K562 (cell line): ENCODE data around the gene POLA1. TPM values are rescaled to one million over a fixed set of nuclear protein-coding genes. Genes with fewer than 3 reads are reported as not detected.
A peak's percentile ranks its signal among the peaks of the same experiment; 100 is the strongest.

Experiments used
- CHD2 ChIP-seq: IDR thresholded peaks from 2 replicates; pipeline ENCODE4 v1.6.1; 2011; ENCODE audit warnings: low read depth, low read length
- CREBBP ChIP-seq: IDR thresholded peaks from one replicate; pipeline ENCODE4 v1.6.1; 2012; ENCODE audit warnings: low read depth, mild to moderate bottlenecking, control low read depth, inconsistent platforms, low read length
- E2F1 ChIP-seq: sonication (generic); formaldehyde crosslinking; IDR thresholded peaks from 2 replicates; pipeline ENCODE4 v1.8.1; 2023; ENCODE audit warnings: mild to moderate bottlenecking, missing genetic modification reagents, moderate library complexity
- EHMT2 ChIP-seq: fragments of 450-650 bp; IDR thresholded peaks from 2 replicates; pipeline ENCODE4 v1.6.1; 2018; ENCODE audit warnings: antibody characterized with exemption
- FOXM1 ChIP-seq, 2 experiments: fragments of 450-650 bp in 1 of 2; sonication (generic) in 1 of 2; formaldehyde crosslinking in 1 of 2; IDR thresholded peaks; 2 replicates each; pipeline versions ENCODE4 v1.6.1 to v1.9.0; 2017 to 2022; ENCODE audit warnings: low read depth in 2 of 2, mild to moderate bottlenecking in 2 of 2, missing genetic modification reagents in 1 of 2, moderate library complexity in 1 of 2
- GTF2F1 ChIP-seq: IDR thresholded peaks from 2 replicates; pipeline ENCODE4 v1.6.1; 2011; ENCODE audit warnings: low read depth, low read length, improper control_type of control experiment
- ILF3 ChIP-seq: fragments of 450-650 bp; IDR thresholded peaks from 2 replicates; pipeline ENCODE4 v1.6.1; 2018; ENCODE audit warnings: antibody characterized with exemption, mild to moderate bottlenecking, moderate library complexity, borderline replicate concordance
- MCM3 ChIP-seq: fragments of 450-650 bp; IDR thresholded peaks from 2 replicates; pipeline ENCODE4 v1.6.1; 2016
- RAD21 ChIP-seq, 2 experiments: fragments of 250-450 bp in 1 of 2; fragments of 450-650 bp in 1 of 2; sonication (Bioruptor Pico) in 1 of 2; formaldehyde crosslinking in 1 of 2; IDR thresholded peaks in 1 of 2; conservative IDR thresholded peaks in 1 of 2; 2 replicates each; pipeline versions ENCODE4 v1.4.0 to v1.8.0; 2020 to 2022; ENCODE audit warnings: mild to moderate bottlenecking in 2 of 2, moderate library complexity in 1 of 2
- SNRNP70 ChIP-seq: fragments of 200-400 bp; formaldehyde crosslinking; optimal IDR thresholded peaks from 2 replicates; pipeline ENCODE3; 2017; ENCODE audit warnings: low read depth, low read length
- STAT5A ChIP-seq: IDR thresholded peaks from 2 replicates; pipeline ENCODE4 v1.6.1; 2012; ENCODE audit warnings: low read length, inconsistent platforms, borderline replicate concordance
- TBL1XR1 ChIP-seq, 2 experiments: IDR thresholded peaks; 2 replicates each; pipeline ENCODE4 v1.6.1; 2012; ENCODE audit warnings: improper control_type of control experiment in 2 of 2, low read length in 2 of 2, mild to moderate bottlenecking in 1 of 2
- ZNF146 ChIP-seq: IDR thresholded peaks from one replicate; pipeline ENCODE4 v1.6.1; 2018; ENCODE audit warnings: missing compliant biosample characterization; ENCODE audit not compliant: unreplicated experiment
- ZNF282 ChIP-seq: sonication (generic); formaldehyde crosslinking; IDR thresholded peaks from 2 replicates; pipeline ENCODE4 v1.8.1; 2023; ENCODE audit warnings: missing genetic modification reagents
- ZNF408 ChIP-seq: fragments of 250-450 bp; sonication (Bioruptor Pico); IDR thresholded peaks from 2 replicates; pipeline ENCODE4 v1.4.0; 2020; ENCODE audit warnings: low read depth, mild to moderate bottlenecking, moderate library complexity
- ZNF518B ChIP-seq: fragments of 250-450 bp; sonication (Bioruptor Pico); IDR thresholded peaks from 2 replicates; pipeline ENCODE4 v1.5.0; 2021; ENCODE audit warnings: mild to moderate bottlenecking, moderate library complexity
- ZNF561 ChIP-seq: fragments of 450-650 bp; formaldehyde crosslinking; conservative IDR thresholded peaks from 2 replicates; pipeline ENCODE4 v1.4.0; 2020; ENCODE audit warnings: mild to moderate bottlenecking, moderate library complexity
- polyA plus RNA-seq, 8 experiments: library from polyadenylated mRNA; depleted of rRNA in 4 of 8; stranded (reverse) in 5 of 8; unstranded in 3 of 8; fragments of >200 nt; fragmentation: Nextera tagmentation in 2 of 8; fragmentation: Illumina TruSeq in 1 of 8; extraction: Ambion mirVana in 2 of 8; extraction: Trizol in 1 of 8; gene quantifications; 2 replicates each; pipeline versions ENCODE4 v1.2.1 to v1.2.3, GENCODE V29; 2011 to 2014; ENCODE audit warnings: inconsistent platforms in 1 of 8, missing spikeins in 1 of 8
- total RNA-seq, 7 experiments: library from RNA; depleted of rRNA in 6 of 7; stranded (reverse); fragments of >200 nt in 6 of 7; fragmentation: Illumina TruSeq in 2 of 7; extraction: Trizol in 2 of 7; gene quantifications; 2 replicates each; pipeline versions ENCODE4 v1.2.1 to v1.2.3, GENCODE V29; 2011 to 2021; ENCODE audit warnings: low replicate concordance in 1 of 7
- TF ChIP-seq, protein P1 (sequence below), 3 experiments: fragments of 200-800 bp in 1 of 3; sonication (Bioruptor generic) in 1 of 3; sonication (generic) in 1 of 3; formaldehyde crosslinking in 1 of 3; IDR thresholded peaks; 2 replicates each; pipeline versions ENCODE4 v1.6.1 to v1.8.0; 2016 to 2022; ENCODE audit warnings: mild to moderate bottlenecking in 2 of 3, missing compliant biosample characterization in 2 of 3, missing genetic modification characterization in 2 of 3, missing genetic modification reagents in 1 of 3
- TF ChIP-seq, protein P2 (sequence below): fragments of 450-650 bp; conservative IDR thresholded peaks from 2 replicates; pipeline ENCODE4 v1.6.1; 2016; ENCODE audit warnings: missing genetic modification characterization, low read depth, mild to moderate bottlenecking, missing compliant biosample characterization, moderate library complexity

Gene POLA1
- total and polyA plus RNA-seq, 9 of the 15 experiments (the other 6 are each of a cell fraction or from before 2014, with no cell fraction given) = 8.6 to 48.4 (median 27.4) TPM

GRCh38 chrX:24693453-24694202 is at the start of gene POLA1 (continued):
- TF ChIP-seq, protein P1, sequence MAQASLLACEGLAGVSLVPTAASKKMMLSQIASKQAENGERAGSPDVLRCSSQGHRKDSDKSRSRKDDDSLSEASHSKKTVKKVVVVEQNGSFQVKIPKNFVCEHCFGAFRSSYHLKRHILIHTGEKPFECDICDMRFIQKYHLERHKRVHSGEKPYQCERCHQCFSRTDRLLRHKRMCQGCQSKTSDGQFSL (CRISPR knock-in tag; IDR thresholded peaks at IDR 0.05) = no peak
- TF ChIP-seq, protein P1 (tag; IDR thresholded peaks at IDR 0.05) = no peak
- no peak for TF ChIP-seq ZNF561 (CRISPR knock-in tag)
- TF ChIP-seq ILF3 = no peak
- TF ChIP-seq CHD2 = no peak
- TF ChIP-seq CREBBP = no peak
- TF ChIP-seq E2F1 (CRISPR knock-in tag) = peak; percentile 91
- TF ChIP-seq, protein P2, sequence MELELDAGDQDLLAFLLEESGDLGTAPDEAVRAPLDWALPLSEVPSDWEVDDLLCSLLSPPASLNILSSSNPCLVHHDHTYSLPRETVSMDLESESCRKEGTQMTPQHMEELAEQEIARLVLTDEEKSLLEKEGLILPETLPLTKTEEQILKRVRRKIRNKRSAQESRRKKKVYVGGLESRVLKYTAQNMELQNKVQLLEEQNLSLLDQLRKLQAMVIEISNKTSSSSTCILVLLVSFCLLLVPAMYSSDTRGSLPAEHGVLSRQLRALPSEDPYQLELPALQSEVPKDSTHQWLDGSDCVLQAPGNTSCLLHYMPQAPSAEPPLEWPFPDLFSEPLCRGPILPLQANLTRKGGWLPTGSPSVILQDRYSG (tag) = no peak
- no peak for TF ChIP-seq FOXM1 (IDR thresholded peaks at IDR 0.05; ENCODE audit: low read depth)
- TF ChIP-seq FOXM1 (CRISPR knock-in tag; IDR thresholded peaks at IDR 0.05; ENCODE audit: low read depth) = no peak
- no peak; the same call in 1 of the 2 replicates for TF ChIP-seq STAT5A
- no peak for TF ChIP-seq ZNF146 (CRISPR knock-in tag)
- no peak for TF ChIP-seq ZNF408
- TF ChIP-seq EHMT2 = no peak
- TF ChIP-seq RAD21 (CRISPR knock-in tag; conservative IDR thresholded peaks at IDR 0.05 in 1 of 2, IDR thresholded peaks at IDR 0.05 in 1 of 2) = peak in 1 of 2 experiments; percentile 30; a peak in 1 of 4 replicates
- TF ChIP-seq MCM3 = no peak
- no peak for TF ChIP-seq SNRNP70
- TF ChIP-seq ZNF282 (CRISPR knock-in tag) = no peak
- TF ChIP-seq ZNF518B (CRISPR knock-in tag) = no peak
- TF ChIP-seq GTF2F1 = no peak
- peak in 1 of 2 experiments; percentile 67; a peak in 1 of 4 replicates for TF ChIP-seq TBL1XR1 (IDR thresholded peaks at IDR 0.05; ENCODE audit: low read length in 2 of 2)
